CD14-positive monocyte (primary cell): Measurements from ENCODE around the gene FXYD2. TPM values are rescaled to one million over a fixed set of nuclear protein-coding genes. Genes with fewer than 3 reads are reported as not detected.
A peak's percentile ranks its signal among the peaks of the same experiment; 100 is the strongest.

Experiments used
- DNase-seq, 3 donors: peaks; one replicate each; pipeline ENCODE4 v3.0.0-alpha.2; 2011 to 2022
- H2AFZ ChIP-seq: 2 replicates; pipeline ENCODE4 v1.6.0; 2012; ENCODE audit warnings: mild to moderate bottlenecking, low read depth, low read length, inconsistent platforms; ENCODE audit not compliant: insufficient read depth, poor library complexity, severe bottlenecking
- H3K27ac ChIP-seq, 2 donors: 1 replicate in 1 of 2; 2 replicates in 1 of 2; pipeline ENCODE4 v1.5.1; 2012 to 2013; ENCODE audit warnings: low read length in 2 of 2, control low read depth in 1 of 2, inconsistent platforms in 1 of 2, low read depth in 1 of 2, mild to moderate bottlenecking in 1 of 2
- H3K27me3 ChIP-seq, 2 donors: one replicate each; pipeline versions ENCODE4 v1.6.0 to v1.6.1; 2011 to 2013; ENCODE audit warnings: low read length in 2 of 2; ENCODE audit not compliant: control insufficient read depth in 2 of 2, insufficient read depth in 2 of 2
- H3K36me3 ChIP-seq, 2 donors: replicated peaks in 1 of 2; 1 replicate in 1 of 2; 2 replicates in 1 of 2; pipeline versions ENCODE4 v1.5.1 to v1.6.1; 2012 to 2013; ENCODE audit warnings: low read length in 2 of 2, control low read depth in 1 of 2, inconsistent platforms in 1 of 2, mild to moderate bottlenecking in 1 of 2; ENCODE audit not compliant: insufficient read depth in 2 of 2, control insufficient read depth in 1 of 2
- H3K4me1 ChIP-seq, 2 donors: 1 replicate in 1 of 2; 2 replicates in 1 of 2; pipeline versions ENCODE4 v1.5.1 to v1.6.1; 2012 to 2013; ENCODE audit warnings: low read length in 2 of 2, control low read depth in 1 of 2, inconsistent platforms in 1 of 2, mild to moderate bottlenecking in 1 of 2, moderate library complexity in 1 of 2; ENCODE audit not compliant: insufficient read depth in 2 of 2, control insufficient read depth in 1 of 2
- H3K4me2 ChIP-seq: replicated peaks from 2 replicates; pipeline ENCODE3; 2012; ENCODE audit warnings: low read length, moderate library complexity, mild to moderate bottlenecking; ENCODE audit not compliant: poor library complexity, severe bottlenecking; ENCODE audit errors: extremely low read depth
- H3K4me3 ChIP-seq, 3 experiments: fragments of 200-600 bp in 1 of 3; sonication (generic) in 1 of 3; replicated peaks in 1 of 3; 1 replicate in 2 of 3; 2 replicates in 1 of 3; pipeline ENCODE4 v1.5.1; 2011 to 2013; ENCODE audit warnings: low read length in 3 of 3, mild to moderate bottlenecking in 3 of 3, control low read depth in 2 of 3, low read depth in 2 of 3, inconsistent platforms in 1 of 3, moderate library complexity in 1 of 3
- H3K79me2 ChIP-seq: 2 replicates; pipeline ENCODE4 v1.6.0; 2012; ENCODE audit warnings: mild to moderate bottlenecking, control low read depth, inconsistent platforms, low read length, moderate library complexity; ENCODE audit not compliant: insufficient read depth
- H3K9ac ChIP-seq: 2 replicates; pipeline ENCODE4 v1.6.0; 2017; ENCODE audit warnings: low read length, mild to moderate bottlenecking; ENCODE audit not compliant: insufficient read depth, poor library complexity, severe bottlenecking
- H3K9me3 ChIP-seq, 2 donors: replicated peaks in 1 of 2; 1 replicate in 1 of 2; 2 replicates in 1 of 2; pipeline versions ENCODE4 v1.5.1 to v1.6.1; 2012 to 2013; ENCODE audit warnings: low read length in 2 of 2, control low read depth in 1 of 2; ENCODE audit not compliant: control insufficient read depth in 1 of 2, insufficient read depth in 1 of 2
- H4K20me1 ChIP-seq: 2 replicates; pipeline ENCODE4 v1.6.0; 2012; ENCODE audit warnings: mild to moderate bottlenecking, low read length, control low read depth, moderate library complexity; ENCODE audit not compliant: insufficient read depth
- H3K27ac Mint-ChIP-seq, 7 donors: one replicate each; pipeline ENCODE4 v1.8.0; 2020; ENCODE audit warnings: mild to moderate bottlenecking in 7 of 7, mixed read lengths in 7 of 7, moderate library complexity in 6 of 7, inconsistent platforms in 2 of 7
- H3K27me3 Mint-ChIP-seq, 3 donors: one replicate each; pipeline ENCODE4 v1.8.0; 2021 to 2022; ENCODE audit warnings: low read depth in 3 of 3, mild to moderate bottlenecking in 3 of 3, mixed read lengths in 3 of 3, moderate library complexity in 3 of 3, inconsistent platforms in 1 of 3
- H3K36me3 Mint-ChIP-seq, 2 donors: one replicate each; pipeline ENCODE4 v1.8.0; 2020; ENCODE audit warnings: mixed read lengths in 2 of 2, inconsistent platforms in 1 of 2, mild to moderate bottlenecking in 1 of 2
- H3K4me1 Mint-ChIP-seq: one replicate; pipeline ENCODE4 v1.8.0; 2020; ENCODE audit warnings: mild to moderate bottlenecking, mixed read lengths
- H3K4me3 Mint-ChIP-seq, 2 donors: one replicate each; pipeline ENCODE4 v1.8.0; 2020; ENCODE audit warnings: mild to moderate bottlenecking in 2 of 2, mixed read lengths in 2 of 2, moderate library complexity in 1 of 2
- H3K9me3 Mint-ChIP-seq, 7 donors: one replicate each; pipeline ENCODE4 v1.8.0; 2020 to 2022; ENCODE audit warnings: mixed read lengths in 7 of 7, mild to moderate bottlenecking in 6 of 7, moderate library complexity in 6 of 7, inconsistent platforms in 2 of 7
- WGBS: methylation state at CpG from one replicate; pipeline ENCODE4 v1.1.5; 2013; ENCODE audit warnings: missing lambda C conversion rate; ENCODE audit not compliant: insufficient coverage; 5-methylcytosine and 5-hydroxymethylcytosine counted together
- intact Hi-C, 2 donors: fragments of 100-400 bp; cut with micrococcal nuclease; formaldehyde crosslinking; loops; one replicate each; pipeline versions ENCODE4 v1.15.0 to v1.15.1; 2023
- polyA plus RNA-seq, 3 donors: library from polyadenylated mRNA; depleted of rRNA in 1 of 3; unstranded in 2 of 3; stranded (reverse) in 1 of 3; fragments of 300-500 nt in 2 of 3; fragments of >200 nt in 1 of 3; fragmentation: Illumina TruSeq in 2 of 3; gene quantifications; 1 replicate in 2 of 3; 2 replicates in 1 of 3; pipeline ENCODE4 v1.2.3, GENCODE V29; 2012 to 2021
- TF ChIP-seq, protein P1 (sequence below): fragments of 200-600 bp; IDR thresholded peaks from one replicate; pipeline ENCODE4 v1.8.0; 2022; ENCODE audit warnings: antibody characterized with exemption, mild to moderate bottlenecking

Gene FXYD2
- polyA plus RNA-seq, 3 donors, result 0.96 to 4.4 (median 2.5) TPM

DNA sequence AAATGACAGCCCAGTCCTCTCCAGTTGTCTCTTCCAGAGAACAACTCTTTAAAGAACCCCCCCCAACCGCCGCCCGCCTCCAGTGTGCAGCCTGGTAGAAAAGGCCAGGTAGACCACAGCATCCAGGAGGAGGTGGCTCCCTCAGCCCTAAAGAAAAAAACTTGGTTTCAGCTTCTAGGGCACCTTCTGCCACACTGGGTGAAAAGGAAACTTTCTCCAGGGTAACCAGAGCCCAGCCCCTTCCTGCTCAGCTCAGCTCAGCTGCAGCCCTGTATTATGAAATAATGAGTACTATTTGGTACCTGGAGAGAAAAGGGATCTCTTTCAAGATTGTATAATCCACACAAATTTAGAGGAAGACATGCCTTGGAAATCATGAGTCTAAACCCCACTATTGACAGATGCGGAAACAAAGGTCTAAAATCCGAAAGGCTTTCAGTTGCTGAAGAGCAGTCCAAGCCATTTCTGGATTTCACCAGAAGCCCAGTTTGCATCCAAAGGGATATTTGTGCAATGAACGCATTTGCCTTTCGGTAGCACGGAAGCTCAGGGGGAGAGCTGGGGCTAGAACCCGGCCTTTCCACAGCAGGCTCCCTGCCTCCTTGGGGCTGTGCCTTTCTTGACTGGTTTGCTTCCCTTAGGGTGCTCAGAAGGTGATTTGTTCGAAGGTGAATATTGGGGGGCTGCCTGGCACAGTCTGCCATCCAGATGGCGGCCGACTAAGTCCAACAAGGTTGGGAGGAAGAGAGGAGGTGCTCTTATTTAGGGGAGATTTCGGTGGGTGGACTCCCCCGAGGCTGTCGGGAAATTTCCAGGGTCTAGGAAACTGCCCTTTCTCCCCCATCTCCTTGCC, 48.7 kb upstream of the FXYD2 start:
- peaks cover 48 to 64% of the 10 kb centered on the region in 2 donors for H3K4me1 ChIP-seq
- Mint-ChIP-seq H3K4me3 (peak overlapping the region in 1 of 2 donors; percentile 48), H3K9me3 (peaks cover 0 to 10% (median 8%) of the 10 kb centered on the region in 7 donors), H3K36me3 (peaks cover 4 to 17% of the 10 kb centered on the region in 2 donors), H3K27ac (peak overlapping the region in 2 of 7 donors; percentile 30 to 76), H3K4me1 (peaks cover 67% of the 10 kb centered on the region), H3K27me3 (peaks cover 37 to 46% (median 37%) of the 10 kb centered on the region in 3 donors)
- H3K4me3 ChIP-seq, result no peak overlapping the region
- H2AFZ ChIP-seq, result no peak overlapping the region
- 65% methylated on average over 9 of the region's 15 CpGs for WGBS
- no peaks in the 10 kb centered on the region for H3K79me2 ChIP-seq
- DNase-seq, result peak in 1 of 3 donors; percentile 10
- intact Hi-C loops, result no loop called here
- H3K27ac ChIP-seq, result no peak overlapping the region
- peaks cover 0 to 8% of the 10 kb centered on the region in 2 donors for H3K9me3 ChIP-seq
- TF ChIP-seq, protein P1, sequence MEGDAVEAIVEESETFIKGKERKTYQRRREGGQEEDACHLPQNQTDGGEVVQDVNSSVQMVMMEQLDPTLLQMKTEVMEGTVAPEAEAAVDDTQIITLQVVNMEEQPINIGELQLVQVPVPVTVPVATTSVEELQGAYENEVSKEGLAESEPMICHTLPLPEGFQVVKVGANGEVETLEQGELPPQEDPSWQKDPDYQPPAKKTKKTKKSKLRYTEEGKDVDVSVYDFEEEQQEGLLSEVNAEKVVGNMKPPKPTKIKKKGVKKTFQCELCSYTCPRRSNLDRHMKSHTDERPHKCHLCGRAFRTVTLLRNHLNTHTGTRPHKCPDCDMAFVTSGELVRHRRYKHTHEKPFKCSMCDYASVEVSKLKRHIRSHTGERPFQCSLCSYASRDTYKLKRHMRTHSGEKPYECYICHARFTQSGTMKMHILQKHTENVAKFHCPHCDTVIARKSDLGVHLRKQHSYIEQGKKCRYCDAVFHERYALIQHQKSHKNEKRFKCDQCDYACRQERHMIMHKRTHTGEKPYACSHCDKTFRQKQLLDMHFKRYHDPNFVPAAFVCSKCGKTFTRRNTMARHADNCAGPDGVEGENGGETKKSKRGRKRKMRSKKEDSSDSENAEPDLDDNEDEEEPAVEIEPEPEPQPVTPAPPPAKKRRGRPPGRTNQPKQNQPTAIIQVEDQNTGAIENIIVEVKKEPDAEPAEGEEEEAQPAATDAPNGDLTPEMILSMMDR, result no peak
- no peaks in the 10 kb centered on the region for H4K20me1 ChIP-seq
- no peak overlapping the region for H3K9ac ChIP-seq
- peaks cover 28 to 34% of the 10 kb centered on the region in 2 donors for H3K27me3 ChIP-seq
- peak overlapping the region; percentile 1 for H3K4me2 ChIP-seq
- no peaks in the 10 kb centered on the region for H3K36me3 ChIP-seq

DNA sequence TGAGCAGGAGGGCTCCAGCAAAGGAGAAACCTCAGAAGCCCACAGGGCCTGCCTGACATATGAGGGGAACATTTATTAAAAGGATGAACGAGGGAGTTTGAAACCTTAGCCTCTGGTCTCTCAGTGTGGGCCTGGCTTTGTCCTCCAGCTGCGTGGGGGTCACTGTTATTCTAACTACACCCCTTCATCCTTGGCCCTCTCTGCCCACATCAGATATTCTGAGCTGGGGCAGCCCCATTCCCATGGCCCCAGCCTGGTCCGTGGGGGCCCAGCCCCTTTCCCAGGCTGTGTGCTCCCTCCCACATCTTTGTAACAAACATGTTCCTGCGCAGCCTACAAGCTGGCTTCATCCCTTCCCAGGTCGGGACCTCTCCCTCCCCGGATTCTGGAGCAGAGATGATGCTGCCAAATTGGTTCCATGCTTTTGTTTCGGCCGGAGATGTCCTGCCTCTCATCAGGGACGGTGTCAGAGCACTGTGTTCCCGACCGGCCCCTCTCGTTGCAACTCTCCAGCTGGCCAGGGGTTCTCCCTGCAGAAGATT, 47.9 kb upstream of the FXYD2 start:
- peak overlapping the region in 1 of 7 donors; percentile 17 for H3K27ac Mint-ChIP-seq
- 76% methylated on average over 12 of the region's 12 CpGs for WGBS
- Histone ChIP-seq H4K20me1 (no peaks in the 10 kb centered on the region), H3K79me2 (no peaks in the 10 kb centered on the region), H3K27ac (no peak overlapping the region), H3K4me2 (peak overlapping the region; percentile 1), H3K36me3 (no peaks in the 10 kb centered on the region), H3K4me1 (peaks cover 48 to 64% of the 10 kb centered on the region in 2 donors), H3K27me3 (peaks cover 21 to 27% of the 10 kb centered on the region in 2 donors), H3K9me3 (peaks cover 0 to 7% of the 10 kb centered on the region in 2 donors), H3K9ac (no peak overlapping the region), H2AFZ (no peak overlapping the region), H3K4me3 (no peak overlapping the region)
- H3K9me3 Mint-ChIP-seq, result peaks cover 0 to 10% (median 7%) of the 10 kb centered on the region in 7 donors
- H3K4me1 Mint-ChIP-seq, result peaks cover 67% of the 10 kb centered on the region
- H3K4me3 Mint-ChIP-seq, result no peak overlapping the region
- intact Hi-C loops, result no loop called here
- peaks cover 4 to 16% of the 10 kb centered on the region in 2 donors for H3K36me3 Mint-ChIP-seq
- TF ChIP-seq, protein P1, result no peak
- no peak for DNase-seq
- peaks cover 30 to 39% (median 31%) of the 10 kb centered on the region in 3 donors for H3K27me3 Mint-ChIP-seq
